Endothelial cell of umbilical vein (primary cell): Measurements from ENCODE around the gene ROBO2. TPM values are rescaled to one million over a fixed set of nuclear protein-coding genes. Genes with fewer than 3 reads are reported as not detected.

ENCODE experiments used
- BruUV-seq: library from RNA; stranded (reverse); fragments of 400-500 nt; replicated peaks from 2 replicates; lab custom pipeline; 2021; lab: Mats Ljungman, UMichigan
- CTCF ChIA-PET: fragments of 300-600, 350-600 bp; sonication (Branson Sonifier 250); formaldehyde crosslinking; loops from one replicate; lab custom pipeline; 2021; ENCODE audit warnings: antibody characterized with exemption, inconsistent platforms; lab: Charles Lee
- POLR2A ChIA-PET: fragments of 300-600, 350-600 bp; sonication (Branson Sonifier 250); formaldehyde crosslinking; loops from one replicate; lab custom pipeline; 2021; ENCODE audit warnings: antibody characterized with exemption, inconsistent platforms; lab: Charles Lee
- DNase-seq: peaks from one replicate; pipeline ENCODE4 v3.0.0-alpha.2; 2011; ENCODE audit warnings: low read depth, low spot score
- FAIRE-seq: peaks from 2 replicates; lab custom pipeline; 2011; peaks lifted over from hg19 to GRCh38; lab: Jason Lieb, UNC
- H2AFZ ChIP-seq: 2 replicates; pipeline ENCODE4 v1.6.0; 2012; ENCODE audit warnings: low read depth, low read length, control low read depth, inconsistent platforms
- H3K27ac ChIP-seq: 2 replicates; pipeline ENCODE4 v1.5.1; 2011; ENCODE audit warnings: low read depth, mild to moderate bottlenecking, control low read depth, low read length, moderate library complexity; ENCODE audit not compliant: insufficient read depth
- H3K27me3 ChIP-seq, 2 experiments: 2 replicates each; pipeline versions ENCODE4 v1.6.0 to v1.6.1; 2011; ENCODE audit warnings: low read length in 2 of 2, mixed read lengths in 1 of 2; ENCODE audit not compliant: control insufficient read depth in 2 of 2, insufficient read depth in 2 of 2
- H3K36me3 ChIP-seq, 2 experiments: 2 replicates in 1 of 2; 3 replicates in 1 of 2; pipeline ENCODE4 v1.5.1; 2011; ENCODE audit warnings: low read length in 2 of 2, mild to moderate bottlenecking in 1 of 2, moderate library complexity in 1 of 2; ENCODE audit not compliant: control insufficient read depth in 2 of 2, insufficient read depth in 2 of 2; ENCODE audit errors: extremely low read depth in 1 of 2
- H3K4me1 ChIP-seq: 3 replicates; pipeline ENCODE4 v1.5.1; 2011; ENCODE audit warnings: mild to moderate bottlenecking, low read length; ENCODE audit not compliant: control insufficient read depth, insufficient read depth; ENCODE audit errors: extremely low read depth
- H3K4me2 ChIP-seq: 2 replicates; pipeline ENCODE4 v1.6.1; 2011; ENCODE audit warnings: low read length, control low read depth, mixed read lengths; ENCODE audit not compliant: insufficient read depth
- H3K4me3 ChIP-seq, 3 experiments: fragments of 200-600 bp in 1 of 3; sonication (generic), shearing (Covaris generic) in 1 of 3; replicated peaks in 1 of 3; 2 replicates each; pipeline ENCODE4 v1.5.1; 2011 to 2016; ENCODE audit warnings: control low read depth in 3 of 3, low read length in 3 of 3, mild to moderate bottlenecking in 2 of 3, inconsistent platforms in 1 of 3, low read depth in 1 of 3, moderate library complexity in 1 of 3; ENCODE audit not compliant: insufficient read depth in 1 of 3
- H3K79me2 ChIP-seq: 2 replicates; pipeline ENCODE4 v1.6.0; 2012; ENCODE audit warnings: low read length, inconsistent platforms; ENCODE audit not compliant: control insufficient read depth, insufficient read depth
- H3K9ac ChIP-seq: replicated peaks from 2 replicates; pipeline ENCODE3; 2011; ENCODE audit warnings: low read length, control low read depth; ENCODE audit not compliant: insufficient read depth; ENCODE audit errors: extremely low read depth
- H3K9me1 ChIP-seq: replicated peaks from 3 replicates; pipeline ENCODE4 v1.6.0; 2011; ENCODE audit warnings: mild to moderate bottlenecking, low read length; ENCODE audit not compliant: control insufficient read depth, insufficient read depth; ENCODE audit errors: extremely low read depth
- H3K9me3 ChIP-seq: replicated peaks from 2 replicates; pipeline ENCODE4 v1.5.1; 2012; ENCODE audit warnings: low read length, inconsistent platforms; ENCODE audit not compliant: control insufficient read depth, insufficient read depth
- H4K20me1 ChIP-seq: replicated peaks from 2 replicates; pipeline ENCODE3; 2011; ENCODE audit warnings: mild to moderate bottlenecking, low read length; ENCODE audit not compliant: control insufficient read depth, insufficient read depth; ENCODE audit errors: extremely low read depth
- CTCF ChIP-seq, 2 donors: IDR thresholded peaks; 1 replicate in 1 of 2; 2 replicates in 1 of 2; pipeline ENCODE4 v1.5.1; 2011; ENCODE audit warnings: low read length in 2 of 2, mild to moderate bottlenecking in 2 of 2, moderate library complexity in 2 of 2, control low read depth in 1 of 2, inconsistent platforms in 1 of 2, low read depth in 1 of 2; ENCODE audit not compliant: insufficient read depth in 1 of 2; ENCODE audit errors: extremely low read depth in 1 of 2
- EZH2 ChIP-seq: IDR thresholded peaks from 2 replicates; pipeline ENCODE4 v1.6.1; 2012; ENCODE audit warnings: borderline replicate concordance, low read depth, mild to moderate bottlenecking, moderate library complexity, low read length, inconsistent platforms; ENCODE audit not compliant: severe bottlenecking
- FOS ChIP-seq: IDR thresholded peaks from 2 replicates; pipeline ENCODE4 v1.6.1; 2011; ENCODE audit warnings: mild to moderate bottlenecking, low read length, moderate library complexity, borderline replicate concordance; ENCODE audit not compliant: insufficient read depth
- GATA2 ChIP-seq: IDR thresholded peaks from 2 replicates; pipeline ENCODE4 v1.7.0; 2011; ENCODE audit warnings: low read depth, mild to moderate bottlenecking, moderate library complexity, mixed read lengths, low read length; ENCODE audit not compliant: insufficient read length, insufficient read depth
- JUN ChIP-seq: IDR thresholded peaks from 2 replicates; pipeline ENCODE4 v1.6.1; 2011; ENCODE audit warnings: borderline replicate concordance, low read depth; ENCODE audit not compliant: insufficient read length, insufficient read depth
- MAX ChIP-seq: IDR thresholded peaks from 2 replicates; pipeline ENCODE4 v1.6.1; 2011; ENCODE audit not compliant: insufficient read depth, insufficient read length
- MYC ChIP-seq: IDR thresholded peaks from one replicate; pipeline ENCODE4 v1.6.1; 2011; ENCODE audit warnings: mild to moderate bottlenecking, low read depth, low read length
- POLR2A ChIP-seq: IDR thresholded peaks from 2 replicates; pipeline ENCODE4 v1.6.1; 2012; ENCODE audit warnings: low read depth, mild to moderate bottlenecking, control low read depth, low read length
- POLR2AphosphoS5 ChIP-seq: IDR thresholded peaks from 2 replicates; pipeline ENCODE4 v1.6.1; 2012; ENCODE audit warnings: low read depth, mild to moderate bottlenecking, control low read depth, low read length, moderate library complexity; ENCODE audit not compliant: insufficient read depth
- dilution Hi-C: fragments of 300-500 bp; cut with MboI; formaldehyde crosslinking; loops from one replicate; pipeline ENCODE4 v1.15.0; 2019; ENCODE audit warnings: low sequenced_read_pairs; ENCODE audit not compliant: extremely low pct_ligation_motif_present
- intact Hi-C: fragments of 100-400 bp; cut with micrococcal nuclease; formaldehyde crosslinking; loops from one replicate; pipeline ENCODE4 v1.10.0; 2022
- polyA plus RNA-seq, 4 experiments: library from polyadenylated mRNA; depleted of rRNA in 3 of 4; stranded (reverse) in 3 of 4; unstranded in 1 of 4; fragments of >200 nt; gene quantifications; 2 replicates each; pipeline versions ENCODE4 v1.2.1 to v1.2.3, GENCODE V29; 2011 to 2012; ENCODE audit warnings: missing spikeins in 1 of 4
- total RNA-seq: library from RNA; stranded (reverse); gene quantifications from 2 replicates; pipeline ENCODE4 v1.2.3, GENCODE V29; 2021

Gene ROBO2
- total and polyA plus RNA-seq, 2 donors (not counting 3 experiments of a cell fraction or from before 2014, with no cell fraction given) = not detected

- ChIA-PET POLR2A (no interaction called here), CTCF (no interaction called here)
- Histone ChIP-seq H3K9me1 (no peaks in the 10 kb centered on the region), H3K4me3 (no peak overlapping the region), H4K20me1 (no peaks in the 10 kb centered on the region), H3K9ac (no peak overlapping the region), H3K79me2 (no peaks in the 10 kb centered on the region), H3K27me3 (no peaks in the 10 kb centered on the region), H2AFZ (no peak overlapping the region), H3K9me3 (no peaks in the 10 kb centered on the region), H3K27ac (no peak overlapping the region), H3K4me1 (no peaks in the 10 kb centered on the region), H3K4me2 (no peak overlapping the region), H3K36me3 (no peaks in the 10 kb centered on the region)
- intact Hi-C loops = no loop called here
- no TSS peak for BruUV-seq
- no peak for DNase-seq
- FAIRE-seq = no peak
- dilution Hi-C loops = no loop called here
- TF ChIP-seq FOS (no peak), CTCF (IDR thresholded peaks at IDR 0.05; ENCODE audit: extremely low read depth in 1 of 2, insufficient read depth in 1 of 2, low read depth in 1 of 2, low read length in 2 of 2) (no peak), MYC (no peak), JUN (no peak), POLR2AphosphoS5 (no peak), MAX (no peak)
Observed at GRCh38 chr3:77655396-77655795, 615.5 kb downstream of the ROBO2 start.

- no TSS peak for BruUV-seq
- Histone ChIP-seq H3K4me2 (no peak overlapping the region), H3K9me1 (no peaks in the 10 kb centered on the region), H3K4me1 (no peaks in the 10 kb centered on the region), H4K20me1 (no peaks in the 10 kb centered on the region), H3K9ac (no peak overlapping the region), H3K79me2 (no peaks in the 10 kb centered on the region), H2AFZ (no peak overlapping the region), H3K36me3 (no peaks in the 10 kb centered on the region), H3K9me3 (no peaks in the 10 kb centered on the region), H3K27ac (no peak overlapping the region), H3K4me3 (no peak overlapping the region), H3K27me3 (no peaks in the 10 kb centered on the region)
- FAIRE-seq (no peak), DNase-seq (no peak)
- CTCF ChIA-PET = no interaction called here
- dilution Hi-C loops = no loop called here
- intact Hi-C loops = loop anchor here (10.0 kb wide), 1 partner anchor 244 kb away; no protein-coding TSS in a partner anchor
- TF ChIP-seq POLR2AphosphoS5 (no peak), GATA2 (no peak), JUN (no peak), FOS (no peak), EZH2 (no peak), MAX (no peak), POLR2A (no peak), CTCF (IDR thresholded peaks at IDR 0.05; ENCODE audit: extremely low read depth in 1 of 2, insufficient read depth in 1 of 2, low read depth in 1 of 2, low read length in 2 of 2) (no peak), MYC (no peak)
- POLR2A ChIA-PET = no interaction called here
Observed at GRCh38 chr3:77660718-77661117, 620.8 kb downstream of the ROBO2 start.
